ENCODE results near the gene ARAP1.

The ARAP1 gene

GRCh38 chr11:72642043-72642883 lies 109.9 kb downstream of the ARAP1 start:
- no peak for DNase-seq (ENCODE audit: extremely low read depth in 1 of 2, low read depth in 1 of 2)

- DNase-seq (ENCODE audit: extremely low read depth in 1 of 2, low read depth in 1 of 2): no peak
Observed at GRCh38 chr11:72641522-72642042, 110.6 kb downstream of the ARAP1 start.

- no peak for DNase-seq (ENCODE audit: extremely low read depth in 1 of 2, low read depth in 1 of 2)
Observed at GRCh38 chr11:72639502-72640375, 112.5 kb downstream of the ARAP1 start.

DNA sequence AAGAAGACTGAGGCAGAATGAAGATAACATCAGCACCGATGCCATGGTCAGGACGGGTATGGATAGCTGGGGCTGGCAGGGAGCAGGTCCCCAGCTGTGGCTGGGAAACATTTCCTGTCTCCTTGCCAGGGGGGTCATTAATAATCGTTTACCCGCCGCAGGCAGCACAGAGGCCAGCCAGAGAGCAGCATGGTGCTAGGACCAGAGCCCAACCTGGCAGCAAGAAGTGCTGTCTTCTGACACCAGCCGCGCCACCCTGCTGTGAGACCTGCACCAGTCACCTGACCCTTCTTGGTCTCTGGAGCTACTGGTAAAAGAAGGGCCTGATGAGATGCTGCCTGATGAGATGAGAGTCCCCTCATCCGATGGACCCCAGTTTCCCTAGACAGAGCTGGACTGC lies 114.3 kb downstream of the ARAP1 start:
- no peak for DNase-seq (ENCODE audit: extremely low read depth in 1 of 2, low read depth in 1 of 2)

GRCh38 chr11:72637198-72637597 lies 115.0 kb downstream of the ARAP1 start:
- DNase-seq (ENCODE audit: extremely low read depth in 1 of 2, low read depth in 1 of 2): no peak

DNA sequence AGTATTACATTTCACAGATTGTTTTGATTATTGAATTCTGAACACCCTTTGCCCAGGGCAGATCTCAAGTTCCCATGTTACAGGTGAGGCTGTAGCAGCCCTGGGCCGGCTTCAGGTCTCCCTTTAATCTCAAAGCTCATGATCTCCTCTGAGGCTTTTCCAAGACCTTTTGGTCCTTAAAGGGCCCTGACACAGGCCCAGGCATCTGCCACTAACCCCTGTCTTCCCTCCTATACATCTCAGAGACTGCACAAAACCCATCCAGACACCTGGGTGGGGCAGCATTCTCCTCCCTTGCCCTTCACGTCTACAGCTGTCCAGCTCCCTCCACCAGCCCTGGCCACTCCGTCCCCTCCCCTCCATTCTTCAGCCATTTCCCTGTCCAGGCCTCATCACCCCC lies 115.8 kb downstream of the ARAP1 start:
- no peak for DNase-seq (ENCODE audit: extremely low read depth in 1 of 2, low read depth in 1 of 2)

- DNase-seq (ENCODE audit: extremely low read depth in 1 of 2, low read depth in 1 of 2): no peak
Observed at GRCh38 chr11:72635933-72636332, 116.3 kb downstream of the ARAP1 start.

DNA sequence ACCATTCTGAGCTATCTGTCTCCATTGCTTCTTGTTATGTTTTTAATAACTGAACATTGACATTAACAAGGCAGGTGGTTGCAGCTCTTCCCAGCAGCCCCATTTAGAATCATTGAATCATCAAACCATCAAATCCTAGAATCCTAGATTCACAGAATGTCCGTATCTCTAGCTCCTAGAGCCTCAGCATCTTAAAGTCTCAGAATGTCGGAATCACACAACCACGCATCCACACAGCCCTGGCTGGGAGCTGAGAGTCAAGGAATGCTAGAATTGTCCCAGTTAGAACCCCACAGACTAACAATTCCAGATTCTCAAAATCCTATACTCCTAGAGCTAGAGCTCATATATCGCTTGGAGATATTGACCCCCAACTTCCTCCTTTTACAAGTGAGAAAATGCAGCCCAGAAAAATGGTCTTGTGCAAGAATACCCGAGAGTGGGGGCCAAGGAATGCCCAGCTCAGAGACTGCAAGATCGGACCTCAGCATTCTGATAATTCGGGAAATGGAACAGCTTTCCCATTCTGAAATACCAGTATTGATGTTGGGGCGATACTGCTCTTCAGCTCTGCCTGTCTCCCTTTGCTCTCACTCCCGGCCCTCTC lies 116.8 kb downstream of the ARAP1 start:
- no peak for DNase-seq (ENCODE audit: extremely low read depth in 1 of 2, low read depth in 1 of 2)
